Stimulated activated CD8-positive, alpha-beta memory T cell treated with anti-CD3 and anti-CD28 coated beads, Interleukin-15, amount 100 ng/mL, for 1 hour (primary cell): ENCODE data around the gene CBY2.

Experiments
- DNase-seq: peaks from one replicate; pipeline ENCODE4 v3.0.0-alpha.2; 2020; ENCODE audit warnings: low read depth

The CBY2 gene

GRCh38 chr13:45700971-45701900 is 884 bp upstream of the CBY2 start:
- DNase-seq, result no peak

- no peak for DNase-seq
Observed at GRCh38 chr13:45702869-45703391, 810 bp downstream of the CBY2 start.

GRCh38 chr13:45704211-45704739 is 2.2 kb downstream of the CBY2 start:
- no peak for DNase-seq

GRCh38 chr13:45704854-45705695 is 3.0 kb downstream of the CBY2 start:
- no peak for DNase-seq

- DNase-seq, result no peak
Observed at GRCh38 chr13:45705918-45706317, 3.8 kb downstream of the CBY2 start.

GRCh38 chr13:45707516-45708100 is 5.5 kb downstream of the CBY2 start:
- no peak for DNase-seq

- DNase-seq, result no peak
Observed at GRCh38 chr13:45711951-45712350, 9.8 kb downstream of the CBY2 start.

GRCh38 chr13:45713106-45713690 is 11.1 kb downstream of the CBY2 start:
- no peak for DNase-seq

GRCh38 chr13:45713721-45714120 is 11.6 kb downstream of the CBY2 start:
- DNase-seq, result no peak

- no peak for DNase-seq
Observed at GRCh38 chr13:45714170-45714569, 12.1 kb downstream of the CBY2 start.

GRCh38 chr13:45715351-45715750 is 13.2 kb downstream of the CBY2 start:
- no peak for DNase-seq

- DNase-seq, result no peak
Observed at GRCh38 chr13:45717349-45717748, 15.2 kb downstream of the CBY2 start.

- no peak for DNase-seq
Observed at GRCh38 chr13:45718063-45718462, 15.9 kb downstream of the CBY2 start.

GRCh38 chr13:45718992-45719391 is 16.9 kb downstream of the CBY2 start:
- no peak for DNase-seq

- DNase-seq, result no peak
Observed at GRCh38 chr13:45721203-45721731, 19.1 kb downstream of the CBY2 start.

GRCh38 chr13:45723798-45724197 is 21.7 kb downstream of the CBY2 start:
- no peak for DNase-seq

GRCh38 chr13:45728759-45729158 is 26.6 kb downstream of the CBY2 start:
- no peak for DNase-seq

GRCh38 chr13:45731455-45731854 is 29.3 kb downstream of the CBY2 start:
- no peak for DNase-seq

- DNase-seq, result no peak
Observed at GRCh38 chr13:45732916-45733315, 30.8 kb downstream of the CBY2 start.

GRCh38 chr13:45733361-45733760 is 31.2 kb downstream of the CBY2 start:
- DNase-seq, result no peak

GRCh38 chr13:45737571-45738017 is 35.5 kb downstream of the CBY2 start:
- no peak for DNase-seq
